Activated B cell treated with CpG ODN at 0.5 μM for 24 hours (primary cell): ENCODE data around the gene OR2G2. TPM values are rescaled to one million over a fixed set of nuclear protein-coding genes. Genes with fewer than 3 reads are reported as not detected.

Source experiments
- ATAC-seq: fragments of 200-7000 bp; cut with Tn5 transposase; one replicate; pipeline ENCODE4 v1.10.0; 2021; ENCODE audit warnings: low read depth, mild to moderate bottlenecking, moderate library complexity
- CTCF ChIA-PET: fragments of 350-600 bp; sonication (Branson Sonifier 250); formaldehyde crosslinking; loops from one replicate; lab custom pipeline; 2021; ENCODE audit warnings: antibody characterized with exemption; lab: Charles Lee
- POLR2A ChIA-PET: fragments of 350-600 bp; sonication (Branson Sonifier 250); formaldehyde crosslinking; loops from one replicate; lab custom pipeline; 2021; ENCODE audit warnings: antibody characterized with exemption; lab: Charles Lee
- DNase-seq: peaks from one replicate; pipeline ENCODE4 v3.0.0; 2022
- H3K27ac Mint-ChIP-seq: one replicate; pipeline ENCODE4 v1.8.0; 2020; ENCODE audit warnings: mixed read lengths
- H3K27me3 Mint-ChIP-seq: one replicate; pipeline ENCODE4 v1.8.0; 2021; ENCODE audit warnings: mixed read lengths
- H3K36me3 Mint-ChIP-seq: one replicate; pipeline ENCODE4 v1.8.0; 2021; ENCODE audit warnings: low read depth, mixed read lengths
- H3K4me1 Mint-ChIP-seq: one replicate; pipeline ENCODE4 v1.8.0; 2021; ENCODE audit warnings: mixed read lengths
- H3K4me3 Mint-ChIP-seq: one replicate; pipeline ENCODE4 v1.8.0; 2020; ENCODE audit warnings: mild to moderate bottlenecking, mixed read lengths
- H3K9me3 Mint-ChIP-seq: one replicate; pipeline ENCODE4 v1.8.0; 2020; ENCODE audit warnings: mixed read lengths
- CTCF ChIP-seq: fragments of 200-600 bp; IDR thresholded peaks from one replicate; pipeline ENCODE4 v1.8.0; 2022; ENCODE audit warnings: antibody characterized with exemption, mild to moderate bottlenecking
- intact Hi-C: fragments of 100-400 bp; cut with micrococcal nuclease; formaldehyde crosslinking; loops from one replicate; pipeline ENCODE4 v1.15.1; 2024
- total RNA-seq: library from RNA; stranded (reverse); gene quantifications from 2 replicates; pipeline ENCODE4 v1.2.3, GENCODE V29; 2022

Gene OR2G2
- total RNA-seq, 1 donor from 2014 or later: not detected

DNA sequence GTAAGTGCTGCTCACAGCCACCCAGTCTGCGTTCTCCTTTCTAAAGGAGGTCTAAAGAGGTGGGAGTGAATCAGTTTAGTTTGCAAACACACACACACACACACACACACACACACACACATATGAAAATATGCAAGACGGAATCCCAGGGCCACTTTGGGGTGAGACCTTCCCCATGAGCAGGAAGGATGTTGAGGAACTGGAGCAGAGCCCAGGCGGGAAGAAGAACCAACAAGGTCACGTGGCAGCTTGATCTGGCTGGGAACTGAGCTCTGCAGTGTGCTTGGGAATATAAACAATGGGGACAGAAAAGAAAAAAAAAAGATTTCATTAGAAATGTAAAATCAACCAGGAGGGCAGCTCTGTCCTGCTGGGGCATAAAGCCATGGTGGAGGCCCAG is 49.9 kb downstream of the OR2G2 start:
- POLR2A ChIA-PET: no interaction called here
- H3K36me3 Mint-ChIP-seq: no peaks in the 10 kb centered on the region
- intact Hi-C loops: no loop called here
- no peak overlapping the region for H3K27ac Mint-ChIP-seq
- no peak overlapping the region for H3K4me3 Mint-ChIP-seq
- H3K27me3 Mint-ChIP-seq: peaks cover 23% of the 10 kb centered on the region
- ATAC-seq: no peak
- no peak for TF ChIP-seq CTCF
- CTCF ChIA-PET: no interaction called here
- no peak for DNase-seq
- no peaks in the 10 kb centered on the region for H3K4me1 Mint-ChIP-seq
- peaks cover 2% of the 10 kb centered on the region for H3K9me3 Mint-ChIP-seq

DNA sequence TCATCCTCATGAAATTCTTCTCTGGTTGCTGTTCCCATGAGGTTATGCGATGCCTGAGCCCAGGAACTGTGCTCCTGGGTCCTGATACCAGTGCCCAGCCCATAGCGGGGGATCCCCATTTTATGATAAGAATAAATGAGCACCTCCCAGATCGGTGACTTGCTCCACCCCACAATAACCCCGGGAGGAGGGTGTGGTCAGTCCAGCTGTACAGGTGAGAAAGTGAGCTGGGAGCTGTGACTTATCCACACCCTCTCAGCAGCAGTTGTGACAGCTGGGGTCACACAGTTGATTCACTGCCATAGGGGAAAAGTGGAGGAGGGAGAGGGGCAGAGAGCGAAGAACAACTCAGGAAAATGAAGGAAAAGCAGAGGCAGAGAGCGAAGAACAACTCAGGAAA is 50.6 kb downstream of the OR2G2 start:
- peaks cover 23% of the 10 kb centered on the region for H3K27me3 Mint-ChIP-seq
- DNase-seq (no peak), ATAC-seq (no peak)
- no peaks in the 10 kb centered on the region for H3K36me3 Mint-ChIP-seq
- intact Hi-C loops: no loop called here
- H3K9me3 Mint-ChIP-seq: no peaks in the 10 kb centered on the region
- H3K4me1 Mint-ChIP-seq: no peaks in the 10 kb centered on the region
- H3K4me3 Mint-ChIP-seq: no peak overlapping the region
- H3K27ac Mint-ChIP-seq: no peak overlapping the region
- ChIA-PET POLR2A (no interaction called here), CTCF (no interaction called here)
- TF ChIP-seq CTCF: no peak

Other genes with a start within 250 kb of the OR2G2 start
- 0.44 and 0.73 TPM in 2 replicates for gene NLRP3, start 172.2 kb upstream of the OR2G2 start, total RNA-seq
- not detected in 2 replicates for gene OR2B11, start 130.3 kb upstream of the OR2G2 start, total RNA-seq
- gene OR2C3, start 51.9 kb upstream of the OR2G2 start, total RNA-seq: not detected in 2 replicates
- gene GCSAML, start 39.2 kb upstream of the OR2G2 start, total RNA-seq: not detected in 2 replicates
- not detected in 2 replicates for gene OR2G3, start 17.2 kb downstream of the OR2G2 start, total RNA-seq
- not detected in 2 replicates for gene OR13G1, start 91.4 kb downstream of the OR2G2 start, total RNA-seq
- not detected in 2 replicates for gene OR6F1, start 128.3 kb downstream of the OR2G2 start, total RNA-seq
- gene OR14K1, start 150.3 kb downstream of the OR2G2 start, total RNA-seq: not detected in 2 replicates
- not detected in 2 replicates for gene OR14A2, start 159.8 kb downstream of the OR2G2 start, total RNA-seq
- gene OR1C1, start 172.2 kb downstream of the OR2G2 start, total RNA-seq: not detected in 2 replicates
- gene OR14A16, start 235.8 kb downstream of the OR2G2 start, total RNA-seq: not detected in 2 replicates